GM23338 (cell line): ENCODE data around the gene C1orf198.

Experiments used
- CREB1 ChIP-seq: fragments of 250-450 bp; sonication (Bioruptor Pico); IDR thresholded peaks from 2 replicates; pipeline ENCODE4 v1.5.0; 2020; ENCODE audit warnings: low read depth, mild to moderate bottlenecking, moderate library complexity
- EZH2 ChIP-seq: fragments of 200-600 bp; sonication (generic); IDR thresholded peaks from one replicate; pipeline ENCODE4 v1.8.0; 2017; ENCODE audit warnings: antibody characterized with exemption, mild to moderate bottlenecking, low read depth; ENCODE audit not compliant: unreplicated experiment
- POLR2AphosphoS5 ChIP-seq: IDR thresholded peaks from 2 replicates; pipeline ENCODE4 v1.6.1; 2016; ENCODE audit warnings: antibody characterized with exemption, low read depth
- TF ChIP-seq, protein P1 (sequence below), 2 experiments: fragments of 200-600 bp in 1 of 2; sonication (generic) in 1 of 2; conservative IDR thresholded peaks; 2 replicates each; pipeline versions ENCODE4 v1.5.1 to v1.6.1; 2016 to 2017; ENCODE audit warnings: antibody characterized with exemption in 2 of 2, low read depth in 2 of 2, mild to moderate bottlenecking in 2 of 2, moderate library complexity in 1 of 2
- TF ChIP-seq, protein P2 (sequence below): IDR thresholded peaks from one replicate; pipeline ENCODE4 v1.6.1; 2018; ENCODE audit warnings: antibody characterized with exemption; ENCODE audit not compliant: unreplicated experiment
- TF ChIP-seq, protein P3 (sequence below): IDR thresholded peaks from 2 replicates; pipeline ENCODE4 v1.6.1; 2016; ENCODE audit warnings: antibody characterized with exemption

DNA sequence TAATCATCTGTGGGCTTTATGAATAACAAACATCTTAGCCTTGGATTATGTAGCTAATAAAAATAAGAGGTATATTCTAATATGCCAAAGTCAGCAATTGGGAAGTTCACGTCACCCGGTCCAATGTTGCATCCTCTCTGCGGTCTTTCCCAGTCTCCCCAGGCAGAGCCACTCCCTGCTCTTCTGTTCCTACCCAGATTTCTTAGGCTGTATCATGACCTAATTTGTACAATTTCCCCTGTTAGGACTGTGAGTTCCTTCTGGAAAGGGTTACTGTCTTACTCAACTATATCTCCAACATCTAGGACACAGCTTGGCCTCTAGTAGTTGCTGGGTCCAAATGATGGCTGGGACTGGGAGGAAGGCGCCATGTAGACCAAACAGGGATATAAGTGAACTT, 29.8 kb upstream of the C1orf198 start:
- no peak for TF ChIP-seq POLR2AphosphoS5
- TF ChIP-seq, protein P1, sequence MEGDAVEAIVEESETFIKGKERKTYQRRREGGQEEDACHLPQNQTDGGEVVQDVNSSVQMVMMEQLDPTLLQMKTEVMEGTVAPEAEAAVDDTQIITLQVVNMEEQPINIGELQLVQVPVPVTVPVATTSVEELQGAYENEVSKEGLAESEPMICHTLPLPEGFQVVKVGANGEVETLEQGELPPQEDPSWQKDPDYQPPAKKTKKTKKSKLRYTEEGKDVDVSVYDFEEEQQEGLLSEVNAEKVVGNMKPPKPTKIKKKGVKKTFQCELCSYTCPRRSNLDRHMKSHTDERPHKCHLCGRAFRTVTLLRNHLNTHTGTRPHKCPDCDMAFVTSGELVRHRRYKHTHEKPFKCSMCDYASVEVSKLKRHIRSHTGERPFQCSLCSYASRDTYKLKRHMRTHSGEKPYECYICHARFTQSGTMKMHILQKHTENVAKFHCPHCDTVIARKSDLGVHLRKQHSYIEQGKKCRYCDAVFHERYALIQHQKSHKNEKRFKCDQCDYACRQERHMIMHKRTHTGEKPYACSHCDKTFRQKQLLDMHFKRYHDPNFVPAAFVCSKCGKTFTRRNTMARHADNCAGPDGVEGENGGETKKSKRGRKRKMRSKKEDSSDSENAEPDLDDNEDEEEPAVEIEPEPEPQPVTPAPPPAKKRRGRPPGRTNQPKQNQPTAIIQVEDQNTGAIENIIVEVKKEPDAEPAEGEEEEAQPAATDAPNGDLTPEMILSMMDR (conservative IDR thresholded peaks at IDR 0.05; ENCODE audit: low read depth in 2 of 2): no peak
- no peak for TF ChIP-seq EZH2
- TF ChIP-seq, protein P2, sequence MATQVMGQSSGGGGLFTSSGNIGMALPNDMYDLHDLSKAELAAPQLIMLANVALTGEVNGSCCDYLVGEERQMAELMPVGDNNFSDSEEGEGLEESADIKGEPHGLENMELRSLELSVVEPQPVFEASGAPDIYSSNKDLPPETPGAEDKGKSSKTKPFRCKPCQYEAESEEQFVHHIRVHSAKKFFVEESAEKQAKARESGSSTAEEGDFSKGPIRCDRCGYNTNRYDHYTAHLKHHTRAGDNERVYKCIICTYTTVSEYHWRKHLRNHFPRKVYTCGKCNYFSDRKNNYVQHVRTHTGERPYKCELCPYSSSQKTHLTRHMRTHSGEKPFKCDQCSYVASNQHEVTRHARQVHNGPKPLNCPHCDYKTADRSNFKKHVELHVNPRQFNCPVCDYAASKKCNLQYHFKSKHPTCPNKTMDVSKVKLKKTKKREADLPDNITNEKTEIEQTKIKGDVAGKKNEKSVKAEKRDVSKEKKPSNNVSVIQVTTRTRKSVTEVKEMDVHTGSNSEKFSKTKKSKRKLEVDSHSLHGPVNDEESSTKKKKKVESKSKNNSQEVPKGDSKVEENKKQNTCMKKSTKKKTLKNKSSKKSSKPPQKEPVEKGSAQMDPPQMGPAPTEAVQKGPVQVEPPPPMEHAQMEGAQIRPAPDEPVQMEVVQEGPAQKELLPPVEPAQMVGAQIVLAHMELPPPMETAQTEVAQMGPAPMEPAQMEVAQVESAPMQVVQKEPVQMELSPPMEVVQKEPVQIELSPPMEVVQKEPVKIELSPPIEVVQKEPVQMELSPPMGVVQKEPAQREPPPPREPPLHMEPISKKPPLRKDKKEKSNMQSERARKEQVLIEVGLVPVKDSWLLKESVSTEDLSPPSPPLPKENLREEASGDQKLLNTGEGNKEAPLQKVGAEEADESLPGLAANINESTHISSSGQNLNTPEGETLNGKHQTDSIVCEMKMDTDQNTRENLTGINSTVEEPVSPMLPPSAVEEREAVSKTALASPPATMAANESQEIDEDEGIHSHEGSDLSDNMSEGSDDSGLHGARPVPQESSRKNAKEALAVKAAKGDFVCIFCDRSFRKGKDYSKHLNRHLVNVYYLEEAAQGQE: no peak
- TF ChIP-seq, protein P3, sequence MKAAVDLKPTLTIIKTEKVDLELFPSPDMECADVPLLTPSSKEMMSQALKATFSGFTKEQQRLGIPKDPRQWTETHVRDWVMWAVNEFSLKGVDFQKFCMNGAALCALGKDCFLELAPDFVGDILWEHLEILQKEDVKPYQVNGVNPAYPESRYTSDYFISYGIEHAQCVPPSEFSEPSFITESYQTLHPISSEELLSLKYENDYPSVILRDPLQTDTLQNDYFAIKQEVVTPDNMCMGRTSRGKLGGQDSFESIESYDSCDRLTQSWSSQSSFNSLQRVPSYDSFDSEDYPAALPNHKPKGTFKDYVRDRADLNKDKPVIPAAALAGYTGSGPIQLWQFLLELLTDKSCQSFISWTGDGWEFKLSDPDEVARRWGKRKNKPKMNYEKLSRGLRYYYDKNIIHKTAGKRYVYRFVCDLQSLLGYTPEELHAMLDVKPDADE: no peak
- TF ChIP-seq CREB1 (CRISPR knock-in tag): no peak
